Heart right ventricle (tissue), 16 donors: ENCODE measurements around the gene LYL1. TPM values are rescaled to one million over a fixed set of nuclear protein-coding genes. Genes with fewer than 3 reads are reported as not detected.

ENCODE experiments used
- ATAC-seq, 8 donors: fragments of 200-7000 bp; cut with Tn5 transposase; one replicate each; pipeline ENCODE4 v1.9.1; 2020; ENCODE audit warnings: mild to moderate bottlenecking in 8 of 8, moderate library complexity in 8 of 8, moderate number of reproducible peaks in 1 of 8
- DNase-seq, 2 donors: peaks; one replicate each; pipeline ENCODE4 v3.0.0-alpha.2; 2020
- H3K27ac ChIP-seq, 10 donors: fragments of 200-600 bp; sonication (generic) in 2 of 10; one replicate each; pipeline versions ENCODE4 v1.5.0 to v1.8.0; 2020 to 2022; ENCODE audit warnings: mild to moderate bottlenecking in 3 of 10
- H3K27me3 ChIP-seq, 7 donors: fragments of 200-600 bp; one replicate each; pipeline ENCODE4 v1.8.0; 2021 to 2022; ENCODE audit warnings: mild to moderate bottlenecking in 2 of 7
- H3K36me3 ChIP-seq, 9 donors: fragments of 200-600 bp; sonication (generic) in 1 of 9; one replicate each; pipeline versions ENCODE4 v1.5.0 to v1.8.0; 2020 to 2022; ENCODE audit warnings: mild to moderate bottlenecking in 2 of 9
- H3K4me1 ChIP-seq, 9 donors: fragments of 200-600 bp; sonication (generic) in 1 of 9; one replicate each; pipeline versions ENCODE4 v1.5.0 to v1.8.0; 2020 to 2022; ENCODE audit warnings: mild to moderate bottlenecking in 4 of 9
- H3K4me3 ChIP-seq, 10 donors: fragments of 200-600 bp; sonication (generic) in 2 of 10; one replicate each; pipeline versions ENCODE4 v1.5.0 to v1.8.0; 2020 to 2022; ENCODE audit warnings: mild to moderate bottlenecking in 7 of 10, moderate library complexity in 2 of 10
- H3K9me3 ChIP-seq, 11 donors: fragments of 200-600 bp in 10 of 11; sonication (generic) in 2 of 11; one replicate each; pipeline versions ENCODE4 v1.5.0 to v1.8.0; 2013 to 2022; ENCODE audit warnings: mild to moderate bottlenecking in 2 of 11, control low read depth in 1 of 11, moderate library complexity in 1 of 11
- WGBS, 2 donors: extraction: QIAGEN DNeasy Blood & Tissue Kit; methylation state at CpG; one replicate each; pipeline ENCODE4 v1.1.7; 2013; ENCODE audit warnings: inconsistent platforms in 1 of 2; 5-methylcytosine and 5-hydroxymethylcytosine counted together
- intact Hi-C, 10 donors: fragments of 100-400 bp; cut with DNase I; formaldehyde crosslinking; loops; one replicate each; pipeline versions ENCODE4 v1.11.1 to v1.14.2; 2022
- polyA plus RNA-seq, 2 donors: library from polyadenylated mRNA; stranded (reverse); fragments of 200-250 nt; gene quantifications; one replicate each; pipeline ENCODE4 v1.2.3, GENCODE V29; 2013
- total RNA-seq, 10 donors: library from RNA; stranded (reverse); fragmentation: NEBNext Ultra II Directional in 3 of 10; extraction: Animal tissue kit (Norgen Biotek cat#: 25700) in 3 of 10; gene quantifications; one replicate each; pipeline versions ENCODE4 v1.2.1 to v1.2.4, GENCODE V29; 2021 to 2023
- TF ChIP-seq, protein P1 (sequence below), 9 donors: fragments of 200-600 bp; sonication (generic) in 2 of 9; IDR thresholded peaks; one replicate each; pipeline versions ENCODE4 v1.5.0 to v1.8.0; 2021 to 2022; ENCODE audit warnings: antibody characterized with exemption in 9 of 9, mild to moderate bottlenecking in 5 of 9, moderate library complexity in 1 of 9
- donor health status: Arrhythmogenic right ventricular cardiomyopathy.
- donor health status: ischemic (EF 13 %, LVEDD 7.1; RV severe dilation, severe dysfunction).
- donor health status: healthy with polysubstance abuse.
- donor health status: DM: no; HTN: yes; CAD: no.
- donor health status: DM: no; HTN: no; CAD: no.
- donor health status: ischemic (EF 25% LVEDD 6.9; RV normal size, moderate dysfunction).
- donor health status: ischemic (EF 25% LVEDD 5.7; RV mildly dilated, moderate dysfunction).
- donor health status: healthy.
- donor health status: DM: yes; HTN: yes; CAD: no.
- donor health status: Ischemic cardiomyopathy.
- donor health status: ischemic (EF 35%, LVEDD 5.7; RV mildly dilated, moderate dysfunction).
- donor health status: nonischemic (EF 11% LVEDD 7.7; RV severe dilation, severe dysfunction).
- donor health status: DM: yes; HTN: yes; CAD: no.
- donor health status: PGD.
- donor health status: ischemic (EF 29% LVEDD 5.4; RV normal size, mild dysfunction).
- donor health status: nonischemic (EF 23%, LVEDD 6.1; RV moderate dilation, normal function).

LYL1 gene
- total and polyA plus RNA-seq, 12 donors, result 3.4 to 13.0 (median 7.4) TPM

DNA sequence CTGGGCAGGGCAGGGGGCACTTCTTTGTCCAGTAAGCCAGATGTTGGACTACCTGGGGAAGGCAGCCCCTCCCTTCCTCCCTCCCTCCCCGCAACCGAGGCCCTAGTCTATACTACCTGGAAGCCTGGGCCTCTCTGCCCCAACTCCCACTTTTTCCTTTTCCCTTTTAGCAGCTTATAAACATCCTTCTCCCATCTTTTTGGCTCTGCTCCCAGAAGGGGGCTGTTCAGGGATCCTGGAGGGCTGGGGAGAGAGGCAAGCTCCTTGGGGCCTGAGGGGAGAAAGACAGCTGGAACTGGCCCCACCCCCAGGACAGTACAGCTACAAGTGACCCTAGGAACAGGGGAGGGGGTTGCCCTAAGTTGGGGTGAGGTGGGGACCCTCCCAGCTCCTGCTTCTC lies 44.9 kb downstream of the LYL1 start:
- DNase-seq, result no peak
- intact Hi-C loops, result loop anchor here in 3 of 10 donors (2.0 to 10.0 kb wide), 3 partner anchors 35 to 73 kb away; partner anchors contain the start of gene NFIX (in 1 of the 3)
- 38 to 48% methylated on average over 2 of the region's 2 CpGs for WGBS, 2 donors
- TF ChIP-seq, protein P1, sequence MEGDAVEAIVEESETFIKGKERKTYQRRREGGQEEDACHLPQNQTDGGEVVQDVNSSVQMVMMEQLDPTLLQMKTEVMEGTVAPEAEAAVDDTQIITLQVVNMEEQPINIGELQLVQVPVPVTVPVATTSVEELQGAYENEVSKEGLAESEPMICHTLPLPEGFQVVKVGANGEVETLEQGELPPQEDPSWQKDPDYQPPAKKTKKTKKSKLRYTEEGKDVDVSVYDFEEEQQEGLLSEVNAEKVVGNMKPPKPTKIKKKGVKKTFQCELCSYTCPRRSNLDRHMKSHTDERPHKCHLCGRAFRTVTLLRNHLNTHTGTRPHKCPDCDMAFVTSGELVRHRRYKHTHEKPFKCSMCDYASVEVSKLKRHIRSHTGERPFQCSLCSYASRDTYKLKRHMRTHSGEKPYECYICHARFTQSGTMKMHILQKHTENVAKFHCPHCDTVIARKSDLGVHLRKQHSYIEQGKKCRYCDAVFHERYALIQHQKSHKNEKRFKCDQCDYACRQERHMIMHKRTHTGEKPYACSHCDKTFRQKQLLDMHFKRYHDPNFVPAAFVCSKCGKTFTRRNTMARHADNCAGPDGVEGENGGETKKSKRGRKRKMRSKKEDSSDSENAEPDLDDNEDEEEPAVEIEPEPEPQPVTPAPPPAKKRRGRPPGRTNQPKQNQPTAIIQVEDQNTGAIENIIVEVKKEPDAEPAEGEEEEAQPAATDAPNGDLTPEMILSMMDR (IDR thresholded peaks at IDR 0.05), result no peak
- no peaks in the 10 kb centered on the region for H3K36me3 ChIP-seq
- peaks cover 81 to 100% (median 100%) of the 10 kb centered on the region in 9 donors for H3K4me1 ChIP-seq
- no peak for ATAC-seq
- peak overlapping the region in 1 of 10 donors; percentile 6 for H3K4me3 ChIP-seq
- H3K27me3 ChIP-seq, result no peaks in the 10 kb centered on the region
- no peaks in the 10 kb centered on the region for H3K9me3 ChIP-seq
- peak overlapping the region; percentile 51 to 99 (median 96) for H3K27ac ChIP-seq

DNA sequence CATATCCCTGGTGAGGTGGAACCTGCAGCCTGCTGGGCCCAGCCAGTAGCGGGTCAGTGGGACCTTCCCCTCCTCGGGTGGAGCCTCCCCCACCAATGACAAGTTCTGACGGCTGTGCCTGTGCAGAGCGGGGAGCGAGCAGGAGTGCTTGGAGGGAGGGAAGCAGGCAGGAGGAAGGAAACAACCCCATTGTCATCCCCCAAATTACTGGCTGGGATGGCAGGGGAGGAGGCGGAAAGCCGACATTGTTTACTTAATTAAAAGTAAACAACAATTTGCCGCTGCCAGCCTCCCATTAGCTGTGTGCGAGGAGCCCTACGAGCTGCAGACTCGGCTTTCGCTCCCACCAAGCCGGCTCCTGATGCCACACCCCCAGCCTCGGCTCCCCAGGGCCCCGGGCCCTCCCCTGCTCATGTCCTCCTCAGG lies 45.5 kb downstream of the LYL1 start:
- H3K4me3 ChIP-seq, result peak overlapping the region in 1 of 10 donors; percentile 6
- ATAC-seq, result no peak
- TF ChIP-seq, protein P1 (IDR thresholded peaks at IDR 0.05), result no peak
- peak overlapping the region; percentile 51 to 99 (median 96) for H3K27ac ChIP-seq
- H3K9me3 ChIP-seq, result no peaks in the 10 kb centered on the region
- H3K27me3 ChIP-seq, result no peaks in the 10 kb centered on the region
- DNase-seq, result no peak
- 40 to 60% methylated on average over 15 of the region's 15 CpGs for WGBS, 2 donors
- H3K4me1 ChIP-seq, result peaks cover 82 to 100% (median 100%) of the 10 kb centered on the region in 9 donors
- intact Hi-C loops, result loop anchor here in 2 of 10 donors (5.0 to 10.0 kb wide), 2 partner anchors 35 to 62 kb away; partner anchors contain the start of gene NFIX (in 1 of the 2)
- no peaks in the 10 kb centered on the region for H3K36me3 ChIP-seq

DNA sequence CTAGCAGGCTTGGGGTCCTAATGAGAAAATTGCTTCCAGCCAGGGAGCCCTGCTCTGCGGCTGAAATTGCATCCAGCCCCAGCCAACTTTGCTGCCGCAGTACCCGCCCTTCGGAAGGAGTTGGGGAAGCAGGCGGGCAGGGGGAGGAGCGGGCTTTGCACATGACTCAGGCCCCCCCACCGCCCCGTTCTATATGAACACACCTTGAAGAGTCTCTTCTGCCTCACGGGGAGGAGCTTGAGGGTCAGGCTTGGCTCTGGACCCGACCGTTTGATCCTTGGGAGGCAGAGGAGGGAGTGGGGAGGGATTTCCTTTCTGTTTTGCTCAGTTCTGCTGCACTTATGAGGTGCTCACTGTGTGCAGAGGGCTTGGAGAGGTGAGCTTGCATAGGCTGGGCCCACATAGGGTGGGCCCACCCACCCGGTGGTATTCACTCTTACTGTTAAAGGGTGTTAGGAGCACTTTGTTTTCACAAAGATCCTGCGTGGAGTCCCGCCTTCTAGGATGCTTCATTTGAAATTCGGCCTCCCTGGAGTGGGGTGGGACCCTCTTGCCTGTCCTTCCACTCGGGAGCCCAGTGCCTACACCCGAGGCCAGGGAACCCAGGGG lies 46.5 kb downstream of the LYL1 start:
- DNase-seq (peak; percentile 57 to 70), ATAC-seq (peak in 4 of 8 donors; percentile 6 to 12 (median 8))
- H3K4me1 ChIP-seq, result peaks cover 83 to 100% (median 100%) of the 10 kb centered on the region in 9 donors
- 43 to 48% methylated on average over 17 of the region's 17 CpGs for WGBS, 2 donors
- peak overlapping the region in 6 of 10 donors; percentile 3 to 30 (median 26) for H3K4me3 ChIP-seq
- H3K27ac ChIP-seq, result peak overlapping the region; percentile 80 to 99 (median 97)
- H3K36me3 ChIP-seq, result no peaks in the 10 kb centered on the region
- TF ChIP-seq, protein P1 (IDR thresholded peaks at IDR 0.05), result no peak
- no peaks in the 10 kb centered on the region for H3K9me3 ChIP-seq
- intact Hi-C loops, result loop anchor here in 2 of 10 donors (5.0 to 10.0 kb wide), 2 partner anchors 34 to 61 kb away; partner anchors contain the start of gene NFIX (in 1 of the 2)
- H3K27me3 ChIP-seq, result peaks cover 0 to 6% (median 0%) of the 10 kb centered on the region in 7 donors

DNA sequence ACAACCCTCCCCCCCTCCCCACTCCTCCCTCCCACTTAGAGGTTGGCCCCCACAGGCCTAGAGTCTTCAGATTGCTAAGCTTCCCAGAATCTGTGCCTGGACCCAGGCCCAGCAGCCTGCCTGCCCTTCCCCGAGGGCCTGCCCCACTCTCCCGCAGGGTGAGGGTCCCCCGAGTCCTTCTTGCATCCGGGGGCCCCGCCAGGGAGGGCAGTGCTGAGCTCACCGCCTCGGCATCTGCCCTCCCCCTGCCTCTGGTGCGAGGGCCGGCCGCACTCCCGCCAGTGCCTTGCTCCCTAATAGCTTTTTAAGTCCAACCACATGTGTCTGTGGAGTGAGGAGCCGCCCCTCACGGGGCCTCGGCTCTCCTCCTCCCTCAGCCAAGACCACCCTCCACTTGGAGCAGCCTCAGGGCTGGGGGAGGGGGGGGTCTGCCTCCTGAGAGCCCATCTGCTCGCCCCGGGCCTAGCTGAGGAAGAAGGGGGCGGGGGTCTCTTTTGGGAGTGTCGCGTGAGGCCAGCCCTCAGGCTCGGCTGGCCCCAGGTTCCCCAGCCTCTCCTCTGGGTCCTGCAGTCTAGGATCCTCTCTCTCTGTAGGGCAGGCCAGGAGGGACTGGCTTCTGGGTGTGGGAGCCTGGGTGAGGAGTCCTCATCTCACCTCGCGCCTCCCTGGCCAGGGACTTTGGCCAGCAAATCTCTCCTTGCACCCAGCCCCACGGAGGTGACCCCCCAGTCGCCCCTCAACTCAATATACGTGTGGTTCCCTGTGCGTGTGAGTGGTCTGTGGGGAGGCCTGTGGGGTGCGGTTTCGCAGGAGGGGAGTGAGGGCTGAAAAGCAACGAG lies 47.2 kb downstream of the LYL1 start:
- H3K27ac ChIP-seq, result peak overlapping the region; percentile 80 to 99 (median 97)
- peaks cover 81 to 100% (median 100%) of the 10 kb centered on the region in 9 donors for H3K4me1 ChIP-seq
- H3K27me3 ChIP-seq, result peaks cover 0 to 6% (median 0%) of the 10 kb centered on the region in 7 donors
- ATAC-seq, result peak; percentile 40 to 67 (median 60)
- 18 to 20% methylated on average over 28 to 29 of the region's 29 CpGs for WGBS, 2 donors
- peak overlapping the region in 7 of 10 donors; percentile 2 to 30 (median 26) for H3K4me3 ChIP-seq
- intact Hi-C loops, result loop anchor here in 2 of 10 donors (5.0 to 10.0 kb wide), 2 partner anchors 33 to 61 kb away; partner anchors contain the start of gene NFIX (in 1 of the 2)
- H3K9me3 ChIP-seq, result no peaks in the 10 kb centered on the region
- H3K36me3 ChIP-seq, result no peaks in the 10 kb centered on the region
- TF ChIP-seq, protein P1 (IDR thresholded peaks at IDR 0.05), result peak in 4 of 9 donors; percentile 9 to 30 (median 26)
- peak; percentile 78 to 80 for DNase-seq
